ENCODE results near the gene ZNF672. TPM values are rescaled to one million over a fixed set of nuclear protein-coding genes. Genes with fewer than 3 reads are reported as not detected.

ZNF672 gene
- total RNA-seq, 1 experiment from 2014 or later = 16.7 TPM

- no peaks in the 10 kb centered on the region for H3K9me3 ChIP-seq (ENCODE audit: low read length)
- H3K9me2 ChIP-seq (replicated peaks; ENCODE audit: insufficient read depth, low read length) = no peaks in the 10 kb centered on the region
- no peaks in the 10 kb centered on the region for H3K79me2 ChIP-seq (ENCODE audit: low read length)
- no peaks in the 10 kb centered on the region for H3K27me3 ChIP-seq (ENCODE audit: low read length)
- H3K4me3 ChIP-seq (ENCODE audit: low read length) = no peak overlapping the region
- no peak overlapping the region for H3K9ac ChIP-seq (ENCODE audit: low read length)
- peaks cover 14% of the 10 kb centered on the region for H3K4me1 ChIP-seq (ENCODE audit: low read length)
- no peaks in the 10 kb centered on the region for H3K36me3 ChIP-seq (ENCODE audit: insufficient read depth, low read length)
- H4K20me1 ChIP-seq (ENCODE audit: insufficient read depth, low read depth, low read length) = no peaks in the 10 kb centered on the region
- H2AFZ ChIP-seq (ENCODE audit: low read length) = no peak overlapping the region
- DNase-seq = no peak
- H3K27ac ChIP-seq (ENCODE audit: low read length) = no peak overlapping the region
- H3K4me2 ChIP-seq (ENCODE audit: low read depth, low read length, poor library complexity, severe bottlenecking) = no peak overlapping the region
Observed at GRCh38 chr1:248831842-248832241, 6.2 kb upstream of the ZNF672 start.

- Histone ChIP-seq H3K4me1 (ENCODE audit: low read length) (peaks cover 20% of the 10 kb centered on the region), H3K9me2 (replicated peaks; ENCODE audit: insufficient read depth, low read length) (no peaks in the 10 kb centered on the region), H3K36me3 (ENCODE audit: insufficient read depth, low read length) (no peaks in the 10 kb centered on the region), H2AFZ (ENCODE audit: low read length) (0 out of 2 replicates have a peak overlapping the region, but pooled peaks have one; percentile 20), H3K9me3 (ENCODE audit: low read length) (no peaks in the 10 kb centered on the region), H4K20me1 (ENCODE audit: insufficient read depth, low read depth, low read length) (no peaks in the 10 kb centered on the region), H3K9ac (ENCODE audit: low read length) (no peak overlapping the region), H3K4me3 (ENCODE audit: low read length) (no peak overlapping the region), H3K27me3 (ENCODE audit: low read length) (no peaks in the 10 kb centered on the region), H3K27ac (ENCODE audit: low read length) (no peak overlapping the region), H3K4me2 (ENCODE audit: low read depth, low read length, poor library complexity, severe bottlenecking) (no peak overlapping the region), H3K79me2 (ENCODE audit: low read length) (peaks cover 5% of the 10 kb centered on the region; the same call in 1 of the 2 replicates)
- no peak for DNase-seq
Observed at GRCh38 chr1:248834343-248834940, 3.6 kb upstream of the ZNF672 start.

GRCh38 chr1:248837045-248837780 is 811 bp upstream of the ZNF672 start:
- Histone ChIP-seq H3K9me2 (replicated peaks; ENCODE audit: insufficient read depth, low read length) (no peaks in the 10 kb centered on the region), H3K4me2 (ENCODE audit: low read depth, low read length, poor library complexity, severe bottlenecking) (peak overlapping the region; percentile 92), H3K27ac (ENCODE audit: low read length) (no peak overlapping the region), H3K9ac (ENCODE audit: low read length) (peak overlapping the region; percentile 91), H3K27me3 (ENCODE audit: low read length) (no peaks in the 10 kb centered on the region), H3K79me2 (ENCODE audit: low read length) (peaks cover 30% of the 10 kb centered on the region), H3K4me3 (ENCODE audit: low read length) (peak overlapping the region; percentile 75), H2AFZ (ENCODE audit: low read length) (peak overlapping the region; percentile 64; the same call in 1 of the 2 replicates), H3K36me3 (ENCODE audit: insufficient read depth, low read length) (no peaks in the 10 kb centered on the region), H3K9me3 (ENCODE audit: low read length) (no peaks in the 10 kb centered on the region), H3K4me1 (ENCODE audit: low read length) (peaks cover 35% of the 10 kb centered on the region), H4K20me1 (ENCODE audit: insufficient read depth, low read depth, low read length) (no peaks in the 10 kb centered on the region)
- no peak for DNase-seq

- Histone ChIP-seq H3K27ac (ENCODE audit: low read length) (peak overlapping the region; percentile 80), H3K4me2 (ENCODE audit: low read depth, low read length, poor library complexity, severe bottlenecking) (peak overlapping the region; percentile 92), H3K27me3 (ENCODE audit: low read length) (no peaks in the 10 kb centered on the region), H3K9me3 (ENCODE audit: low read length) (no peaks in the 10 kb centered on the region), H3K4me1 (ENCODE audit: low read length) (peaks cover 47% of the 10 kb centered on the region), H3K36me3 (ENCODE audit: insufficient read depth, low read length) (no peaks in the 10 kb centered on the region), H3K9me2 (replicated peaks; ENCODE audit: insufficient read depth, low read length) (no peaks in the 10 kb centered on the region), H3K79me2 (ENCODE audit: low read length) (peaks cover 42% of the 10 kb centered on the region), H4K20me1 (ENCODE audit: insufficient read depth, low read depth, low read length) (no peaks in the 10 kb centered on the region), H3K4me3 (ENCODE audit: low read length) (peak overlapping the region; percentile 75), H3K9ac (ENCODE audit: low read length) (peak overlapping the region; percentile 91), H2AFZ (ENCODE audit: low read length) (peak overlapping the region; percentile 77)
- peak; percentile 96 for DNase-seq
Observed at GRCh38 chr1:248838357-248839167, 538 bp downstream of the ZNF672 start.

GRCh38 chr1:248839168-248839555 is 1.1 kb downstream of the ZNF672 start:
- peaks cover 44% of the 10 kb centered on the region for H3K4me1 ChIP-seq (ENCODE audit: low read length)
- peak; percentile 47 for DNase-seq
- no peaks in the 10 kb centered on the region for H3K27me3 ChIP-seq (ENCODE audit: low read length)
- peak overlapping the region; percentile 75 for H3K4me3 ChIP-seq (ENCODE audit: low read length)
- H3K4me2 ChIP-seq (ENCODE audit: low read depth, low read length, poor library complexity, severe bottlenecking) = peak overlapping the region; percentile 92
- H3K27ac ChIP-seq (ENCODE audit: low read length) = peak overlapping the region; percentile 80
- H2AFZ ChIP-seq (ENCODE audit: low read length) = peak overlapping the region; percentile 77
- H3K79me2 ChIP-seq (ENCODE audit: low read length) = peaks cover 46% of the 10 kb centered on the region
- H3K36me3 ChIP-seq (ENCODE audit: insufficient read depth, low read length) = peaks cover 1% of the 10 kb centered on the region; the same call in 1 of the 2 replicates
- peak overlapping the region; percentile 91 for H3K9ac ChIP-seq (ENCODE audit: low read length)
- H3K9me3 ChIP-seq (ENCODE audit: low read length) = no peaks in the 10 kb centered on the region
- no peaks in the 10 kb centered on the region for H4K20me1 ChIP-seq (ENCODE audit: insufficient read depth, low read depth, low read length)
- H3K9me2 ChIP-seq (replicated peaks; ENCODE audit: insufficient read depth, low read length) = no peaks in the 10 kb centered on the region

GRCh38 chr1:248840946-248841345 is 2.9 kb downstream of the ZNF672 start:
- H3K4me2 ChIP-seq (ENCODE audit: low read depth, low read length, poor library complexity, severe bottlenecking) = no peak overlapping the region
- no peak overlapping the region for H2AFZ ChIP-seq (ENCODE audit: low read length)
- H3K9me2 ChIP-seq (replicated peaks; ENCODE audit: insufficient read depth, low read length) = no peaks in the 10 kb centered on the region
- H3K4me1 ChIP-seq (ENCODE audit: low read length) = peaks cover 39% of the 10 kb centered on the region
- H3K79me2 ChIP-seq (ENCODE audit: low read length) = peaks cover 50% of the 10 kb centered on the region
- H4K20me1 ChIP-seq (ENCODE audit: insufficient read depth, low read depth, low read length) = no peaks in the 10 kb centered on the region
- no peak overlapping the region for H3K4me3 ChIP-seq (ENCODE audit: low read length)
- no peaks in the 10 kb centered on the region for H3K9me3 ChIP-seq (ENCODE audit: low read length)
- H3K27me3 ChIP-seq (ENCODE audit: low read length) = no peaks in the 10 kb centered on the region
- no peak for DNase-seq
- peaks cover 6% of the 10 kb centered on the region; the same call in 1 of the 2 replicates for H3K36me3 ChIP-seq (ENCODE audit: insufficient read depth, low read length)
- H3K27ac ChIP-seq (ENCODE audit: low read length) = no peak overlapping the region
- H3K9ac ChIP-seq (ENCODE audit: low read length) = peak overlapping the region; percentile 20; the same call in 1 of the 2 replicates

GRCh38 chr1:248841702-248842395 is 3.8 kb downstream of the ZNF672 start:
- H3K27ac ChIP-seq (ENCODE audit: low read length) = no peak overlapping the region
- no peaks in the 10 kb centered on the region for H3K27me3 ChIP-seq (ENCODE audit: low read length)
- H4K20me1 ChIP-seq (ENCODE audit: insufficient read depth, low read depth, low read length) = no peaks in the 10 kb centered on the region
- H3K4me1 ChIP-seq (ENCODE audit: low read length) = peaks cover 39% of the 10 kb centered on the region
- no peak overlapping the region for H2AFZ ChIP-seq (ENCODE audit: low read length)
- no peak overlapping the region for H3K4me3 ChIP-seq (ENCODE audit: low read length)
- H3K4me2 ChIP-seq (ENCODE audit: low read depth, low read length, poor library complexity, severe bottlenecking) = peak overlapping the region; percentile 28
- H3K79me2 ChIP-seq (ENCODE audit: low read length) = peaks cover 50% of the 10 kb centered on the region
- peak; percentile 71 for DNase-seq
- no peaks in the 10 kb centered on the region for H3K9me3 ChIP-seq (ENCODE audit: low read length)
- H3K9ac ChIP-seq (ENCODE audit: low read length) = peak overlapping the region; percentile 37
- H3K9me2 ChIP-seq (replicated peaks; ENCODE audit: insufficient read depth, low read length) = no peaks in the 10 kb centered on the region
- H3K36me3 ChIP-seq (ENCODE audit: insufficient read depth, low read length) = peaks cover 6% of the 10 kb centered on the region; the same call in 1 of the 2 replicates

All from Karpas-422 (cell line).